ENCODE measurements around the gene SOCS3. TPM values are rescaled to one million over a fixed set of nuclear protein-coding genes. Genes with fewer than 3 reads are reported as not detected.

The SOCS3 gene
- total and polyA plus RNA-seq, 2 experiments from 2014 or later = 31.2 to 50.6 TPM

DNA sequence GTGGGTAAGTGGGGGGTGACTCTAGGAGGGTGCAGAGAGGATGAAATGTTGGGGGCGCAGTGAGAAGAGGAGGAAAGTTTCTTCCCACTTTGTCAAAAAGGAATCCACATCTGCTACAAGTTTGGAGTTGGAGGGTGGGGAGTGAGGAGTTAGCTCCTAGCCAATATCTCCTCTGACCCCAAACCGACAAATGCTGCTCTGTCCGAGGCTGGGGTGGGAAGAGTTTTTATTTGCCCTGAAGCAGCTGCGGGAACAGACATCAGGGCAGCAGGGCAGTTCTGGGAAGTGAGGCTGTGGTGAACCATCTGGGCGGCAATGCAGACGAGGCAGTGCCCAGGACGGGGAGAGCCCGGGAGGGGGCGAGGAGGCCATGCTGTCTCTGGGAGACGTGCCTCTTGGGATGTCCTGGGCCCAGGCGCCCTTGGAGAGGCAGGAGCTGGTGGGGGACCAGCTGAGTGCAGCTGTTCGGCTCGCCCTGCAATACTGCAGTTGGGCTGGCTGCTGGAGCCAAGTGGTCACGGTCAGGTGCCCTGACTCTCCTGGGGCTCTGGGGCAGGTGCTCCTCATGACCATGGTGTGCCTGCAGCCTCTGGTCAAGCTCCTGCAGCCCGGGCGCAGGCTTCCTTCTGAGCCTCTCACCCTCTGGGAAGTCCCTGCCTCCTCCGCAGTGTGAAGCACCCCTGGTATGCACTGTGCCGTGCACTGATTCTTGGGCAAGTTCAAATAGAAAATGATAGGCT lies 6.4 kb upstream of the SOCS3 start:
- Histone ChIP-seq H3K36me3 (ENCODE audit: low read depth) (no peaks in the 10 kb centered on the region), H3K27me3 (replicated peaks; ENCODE audit: insufficient read depth) (no peaks in the 10 kb centered on the region), H3K9ac (no peak overlapping the region), H2AFZ (no peak overlapping the region), H4K20me1 (ENCODE audit: insufficient read depth) (no peaks in the 10 kb centered on the region), H3K27ac (no peak overlapping the region), H3K4me2 (ENCODE audit: unreplicated experiment) (no peak overlapping the region), H3K79me2 (ENCODE audit: insufficient read depth) (no peaks in the 10 kb centered on the region), H3K4me3 (no peak overlapping the region), H3F3A (ENCODE audit: insufficient read depth) (no peaks in the 10 kb centered on the region), H3K9me3 (ENCODE audit: low read depth) (no peaks in the 10 kb centered on the region), H3K4me1 (ENCODE audit: insufficient read depth) (no peaks in the 10 kb centered on the region), H3K9me2 (ENCODE audit: insufficient read depth) (no peaks in the 10 kb centered on the region)
- in situ Hi-C loops (cut with MboI) = no loop called here
- DNase-seq = no peak
- TF ChIP-seq EZH2phosphoT487 (IDR thresholded peaks at IDR 0.05; ENCODE audit: insufficient read depth, low read depth) = no peak
- TF ChIP-seq EZH2 (IDR thresholded peaks at IDR 0.05; ENCODE audit: insufficient read depth, poor library complexity, severe bottlenecking) = no peak
- 59 to 63% methylated on average over 17 to 18 of the region's 18 CpGs for WGBS, 2 experiments (ENCODE audit: low coverage in 1 of 2, low lambda C conversion rate in 2 of 2, missing lambda C conversion rate in 2 of 2)

DNA sequence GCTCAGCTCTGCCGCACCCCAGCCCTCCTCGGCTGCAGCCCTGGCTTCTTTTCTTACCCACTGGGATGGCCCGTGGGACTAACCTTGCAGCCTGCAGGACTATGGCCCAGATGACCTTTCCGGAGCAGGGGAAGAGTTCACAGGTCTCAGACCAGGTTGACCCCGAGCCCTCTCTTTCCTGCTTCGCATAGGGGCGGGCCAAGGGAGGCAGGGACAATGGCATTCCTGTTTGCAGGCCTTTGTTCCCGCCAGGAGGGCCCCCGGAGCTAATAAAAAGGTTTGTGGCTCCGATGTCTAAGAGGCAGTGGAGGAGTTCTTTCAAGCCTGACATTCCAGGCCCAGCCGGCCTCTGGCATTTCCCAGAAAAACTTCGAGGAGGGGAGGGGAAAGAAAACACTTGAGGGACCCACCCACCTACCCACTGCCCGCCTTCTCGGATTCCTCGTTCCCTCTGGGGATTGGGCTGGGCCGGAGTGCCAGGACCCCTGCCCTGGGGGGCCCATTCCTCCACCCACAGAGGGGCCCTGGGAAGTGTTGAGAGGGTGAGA lies 5.8 kb upstream of the SOCS3 start:
- 57 to 73% methylated on average over 13 to 16 of the region's 16 CpGs for WGBS, 2 experiments (ENCODE audit: low coverage in 1 of 2, low lambda C conversion rate in 2 of 2, missing lambda C conversion rate in 2 of 2)
- H3K9ac ChIP-seq = no peak overlapping the region
- in situ Hi-C loops (cut with MboI) = no loop called here

DNA sequence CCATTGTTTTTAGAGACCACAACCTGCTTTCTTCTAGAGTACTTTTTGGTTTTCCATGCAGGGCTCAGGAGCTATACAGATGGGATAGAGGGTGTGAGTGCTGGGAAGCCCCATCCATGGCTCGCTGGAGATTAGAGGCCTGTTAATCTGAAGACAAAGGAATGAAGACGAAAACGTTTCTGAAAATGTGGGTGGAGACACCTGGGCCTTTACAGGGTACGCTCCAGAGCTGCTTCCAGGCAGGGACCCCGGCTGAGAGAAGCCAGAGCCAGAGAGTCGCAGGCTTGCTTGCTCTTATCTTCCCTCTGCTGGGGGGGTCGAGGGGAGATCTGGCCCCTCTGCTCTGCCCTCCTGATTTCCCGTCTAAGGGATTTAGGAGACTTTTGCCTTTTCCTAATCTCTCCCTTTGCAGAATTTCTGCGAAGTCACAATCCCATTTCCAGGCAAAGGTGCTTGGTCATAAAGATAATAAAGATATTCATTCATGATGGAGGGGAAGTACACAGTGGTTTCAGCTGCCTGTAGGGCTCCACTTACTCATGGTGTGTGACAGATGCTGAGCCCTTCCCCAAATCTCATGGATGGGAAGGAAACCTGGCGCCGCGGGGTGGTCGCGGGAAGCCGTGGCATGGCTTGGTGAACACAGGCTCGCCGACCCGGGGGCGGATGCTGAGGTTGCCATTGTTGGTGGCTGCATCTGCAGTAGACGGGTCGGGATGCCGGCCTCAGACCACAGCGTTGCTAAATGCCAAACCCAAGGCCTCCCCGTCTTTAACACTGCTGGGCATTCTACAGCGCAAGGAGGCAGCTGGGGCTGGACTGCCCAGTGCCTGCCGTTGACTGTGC lies 4.8 kb upstream of the SOCS3 start:
- in situ Hi-C loops (cut with MboI) = no loop called here
- 89 to 91% methylated on average over 24 to 26 of the region's 26 CpGs for WGBS, 2 experiments (ENCODE audit: low coverage in 1 of 2, low lambda C conversion rate in 2 of 2, missing lambda C conversion rate in 2 of 2)

More for the DNA sequence above, 5.8 kb upstream of the SOCS3 start:
- no peak for DNase-seq
- TF ChIP-seq EZH2phosphoT487 (IDR thresholded peaks at IDR 0.05; ENCODE audit: insufficient read depth, low read depth) (no peak), EZH2 (IDR thresholded peaks at IDR 0.05; ENCODE audit: insufficient read depth, poor library complexity, severe bottlenecking) (no peak)
- Histone ChIP-seq H3F3A (ENCODE audit: insufficient read depth) (no peaks in the 10 kb centered on the region), H4K20me1 (ENCODE audit: insufficient read depth) (no peaks in the 10 kb centered on the region), H3K4me1 (ENCODE audit: insufficient read depth) (0 out of 2 replicates have a peak, but pooled peaks cover under 1% of the 10 kb centered on the region), H3K4me3 (no peak overlapping the region), H3K9me2 (ENCODE audit: insufficient read depth) (no peaks in the 10 kb centered on the region), H2AFZ (no peak overlapping the region), H3K27me3 (replicated peaks; ENCODE audit: insufficient read depth) (no peaks in the 10 kb centered on the region), H3K79me2 (ENCODE audit: insufficient read depth) (no peaks in the 10 kb centered on the region), H3K36me3 (ENCODE audit: low read depth) (no peaks in the 10 kb centered on the region), H3K4me2 (ENCODE audit: unreplicated experiment) (no peak overlapping the region), H3K27ac (no peak overlapping the region), H3K9me3 (ENCODE audit: low read depth) (no peaks in the 10 kb centered on the region)

DNA sequence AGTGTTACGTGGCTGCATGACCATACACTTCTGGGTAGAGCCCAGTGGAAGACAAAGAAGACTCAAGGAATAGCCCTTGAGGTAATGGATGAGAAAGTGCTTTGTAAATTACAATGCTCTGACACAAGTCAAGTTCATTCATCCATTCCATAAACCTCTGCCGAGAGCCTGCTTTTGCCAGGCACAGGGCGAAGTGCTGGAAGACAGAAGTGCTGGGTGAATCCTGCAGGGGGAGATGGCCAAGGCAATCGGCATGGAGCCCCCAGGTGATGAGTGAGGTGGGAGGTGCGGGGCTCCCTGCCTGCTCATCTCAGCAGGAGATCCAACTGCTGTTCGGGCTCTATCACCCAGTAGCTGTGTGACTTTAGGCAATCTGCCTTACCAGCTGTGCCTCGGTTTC lies 2.8 kb upstream of the SOCS3 start:
- in situ Hi-C loops (cut with MboI) = no loop called here
- Histone ChIP-seq H3K9me2 (ENCODE audit: insufficient read depth) (no peaks in the 10 kb centered on the region), H3K79me2 (ENCODE audit: insufficient read depth) (peaks cover 21% of the 10 kb centered on the region), H3K9ac (no peak overlapping the region), H3K27ac (no peak overlapping the region), H3F3A (ENCODE audit: insufficient read depth) (0 out of 2 replicates have a peak, but pooled peaks cover 3% of the 10 kb centered on the region), H3K4me1 (ENCODE audit: insufficient read depth) (peaks cover 9% of the 10 kb centered on the region; the same call in 1 of the 2 replicates), H2AFZ (no peak overlapping the region), H3K36me3 (ENCODE audit: low read depth) (peaks cover 3% of the 10 kb centered on the region; the same call in 1 of the 2 replicates), H3K4me3 (no peak overlapping the region), H3K9me3 (ENCODE audit: low read depth) (no peaks in the 10 kb centered on the region), H3K4me2 (ENCODE audit: unreplicated experiment) (no peak overlapping the region), H3K27me3 (replicated peaks; ENCODE audit: insufficient read depth) (no peaks in the 10 kb centered on the region), H4K20me1 (ENCODE audit: insufficient read depth) (peaks cover 9% of the 10 kb centered on the region; the same call in 1 of the 2 replicates)
- no peak for DNase-seq
- 85 to 88% methylated on average over 7 of the region's 7 CpGs for WGBS, 2 experiments (ENCODE audit: low coverage in 1 of 2, low lambda C conversion rate in 2 of 2, missing lambda C conversion rate in 2 of 2)
- TF ChIP-seq EZH2 (IDR thresholded peaks at IDR 0.05; ENCODE audit: insufficient read depth, poor library complexity, severe bottlenecking) (no peak), EZH2phosphoT487 (IDR thresholded peaks at IDR 0.05; ENCODE audit: insufficient read depth, low read depth) (no peak)

More for the DNA sequence above, 4.8 kb upstream of the SOCS3 start:
- Histone ChIP-seq H3K27ac (no peak overlapping the region), H3K4me1 (ENCODE audit: insufficient read depth) (0 out of 2 replicates have a peak, but pooled peaks cover 3% of the 10 kb centered on the region), H3K9ac (no peak overlapping the region), H4K20me1 (ENCODE audit: insufficient read depth) (no peaks in the 10 kb centered on the region), H3F3A (ENCODE audit: insufficient read depth) (no peaks in the 10 kb centered on the region), H3K9me3 (ENCODE audit: low read depth) (no peaks in the 10 kb centered on the region), H3K4me3 (no peak overlapping the region), H3K9me2 (ENCODE audit: insufficient read depth) (no peaks in the 10 kb centered on the region), H3K27me3 (replicated peaks; ENCODE audit: insufficient read depth) (no peaks in the 10 kb centered on the region), H2AFZ (no peak overlapping the region), H3K36me3 (ENCODE audit: low read depth) (no peaks in the 10 kb centered on the region), H3K79me2 (ENCODE audit: insufficient read depth) (peaks cover 1% of the 10 kb centered on the region), H3K4me2 (ENCODE audit: unreplicated experiment) (no peak overlapping the region)
- TF ChIP-seq EZH2phosphoT487 (IDR thresholded peaks at IDR 0.05; ENCODE audit: insufficient read depth, low read depth) (no peak), EZH2 (IDR thresholded peaks at IDR 0.05; ENCODE audit: insufficient read depth, poor library complexity, severe bottlenecking) (no peak)
- no peak for DNase-seq
